Chondrocyte (in vitro differentiated cells): ENCODE results near the gene SEMA5A. TPM values are rescaled to one million over a fixed set of nuclear protein-coding genes. Genes with fewer than 3 reads are reported as not detected.

Experiments used
- DNase-seq: peaks from one replicate; pipeline ENCODE4 v3.0.0; 2021; ENCODE audit warnings: mixed read lengths, low spot score
- H3K27ac Mint-ChIP-seq: one replicate; pipeline ENCODE4 v1.8.0; 2021; ENCODE audit warnings: mild to moderate bottlenecking, moderate library complexity, mixed read lengths; ENCODE audit not compliant: unreplicated experiment
- H3K27me3 Mint-ChIP-seq: 2 replicates; pipeline ENCODE4 v1.8.0; 2021; ENCODE audit warnings: low read depth, mixed read lengths
- H3K36me3 Mint-ChIP-seq: 2 replicates; pipeline ENCODE4 v1.8.0; 2021; ENCODE audit warnings: low read depth, mixed read lengths
- H3K4me1 Mint-ChIP-seq: 2 replicates; pipeline ENCODE4 v1.8.0; 2021; ENCODE audit warnings: low read depth, mild to moderate bottlenecking, mixed read lengths
- H3K4me3 Mint-ChIP-seq: one replicate; pipeline ENCODE4 v1.8.0; 2021; ENCODE audit warnings: mild to moderate bottlenecking, moderate library complexity, mixed read lengths; ENCODE audit not compliant: unreplicated experiment
- H3K9me3 Mint-ChIP-seq: 2 replicates; pipeline ENCODE4 v1.8.0; 2021; ENCODE audit warnings: low read depth, mixed read lengths
- CTCF ChIP-seq: fragments of 200-600 bp; sonication (generic); IDR thresholded peaks from 2 replicates; pipeline ENCODE4 v1.5.0; 2021; ENCODE audit warnings: antibody characterized with exemption, mild to moderate bottlenecking, moderate library complexity
- total RNA-seq: library from RNA; stranded (reverse); gene quantifications from 3 replicates; pipeline ENCODE4 v1.2.1, GENCODE V29; 2021

Gene SEMA5A
- total RNA-seq, 1 donor from 2014 or later, result 249 TPM

GRCh38 chr5:9268226-9268625 lies 277.6 kb downstream of the SEMA5A start:
- peaks cover 44% of the 10 kb centered on the region for H3K4me1 Mint-ChIP-seq
- peak overlapping the region; percentile 24 for H3K27ac Mint-ChIP-seq
- H3K4me3 Mint-ChIP-seq, result no peak overlapping the region
- no peak for TF ChIP-seq CTCF
- no peaks in the 10 kb centered on the region for H3K27me3 Mint-ChIP-seq
- H3K9me3 Mint-ChIP-seq, result peaks cover 3% of the 10 kb centered on the region
- no peak for DNase-seq
- peaks cover 5% of the 10 kb centered on the region for H3K36me3 Mint-ChIP-seq

GRCh38 chr5:9265441-9266287 lies 280.2 kb downstream of the SEMA5A start:
- Mint-ChIP-seq H3K4me3 (peak overlapping the region; percentile 47), H3K27ac (peak overlapping the region; percentile 87), H3K4me1 (peaks cover 44% of the 10 kb centered on the region), H3K36me3 (peaks cover 2% of the 10 kb centered on the region), H3K27me3 (no peaks in the 10 kb centered on the region), H3K9me3 (no peaks in the 10 kb centered on the region)
- TF ChIP-seq CTCF, result peak; percentile 26
- DNase-seq, result no peak

- Mint-ChIP-seq H3K27ac (peak overlapping the region; percentile 87), H3K4me1 (peaks cover 44% of the 10 kb centered on the region)
- TF ChIP-seq CTCF, result no peak
These were observed 281.6 kb downstream of the SEMA5A start for GRCh38 chr5:9264301-9264700.

GRCh38 chr5:9263656-9264055 lies 282.2 kb downstream of the SEMA5A start:
- Mint-ChIP-seq H3K4me1 (peaks cover 44% of the 10 kb centered on the region), H3K36me3 (no peaks in the 10 kb centered on the region), H3K27me3 (no peaks in the 10 kb centered on the region), H3K4me3 (no peak overlapping the region), H3K27ac (peak overlapping the region; percentile 87), H3K9me3 (no peaks in the 10 kb centered on the region)
- DNase-seq, result no peak
- no peak for TF ChIP-seq CTCF

More at GRCh38 chr5:9264301-9264700, 281.6 kb downstream of the SEMA5A start:
- Mint-ChIP-seq H3K36me3 (no peaks in the 10 kb centered on the region), H3K9me3 (no peaks in the 10 kb centered on the region), H3K27me3 (no peaks in the 10 kb centered on the region), H3K4me3 (no peak overlapping the region)
- no peak for DNase-seq

- Mint-ChIP-seq H3K9me3 (peaks cover 3% of the 10 kb centered on the region), H3K27me3 (no peaks in the 10 kb centered on the region), H3K27ac (peak overlapping the region; percentile 57), H3K4me1 (peaks cover 30% of the 10 kb centered on the region), H3K36me3 (peaks cover 12% of the 10 kb centered on the region), H3K4me3 (no peak overlapping the region)
- DNase-seq, result no peak
- TF ChIP-seq CTCF, result no peak
These were observed 294.4 kb downstream of the SEMA5A start for GRCh38 chr5:9251379-9251980.
